HL-60 (cell line): Measurements from ENCODE around the gene UNK.

Experiments
- GABPA ChIP-seq: IDR thresholded peaks from 2 replicates; pipeline ENCODE4 v1.6.1; 2012; ENCODE audit warnings: low read depth
- SPI1 ChIP-seq: IDR thresholded peaks from 2 replicates; pipeline ENCODE4 v1.6.1; 2012; ENCODE audit warnings: low read depth, mild to moderate bottlenecking, borderline replicate concordance
- TF ChIP-seq, protein P1 (sequence below): IDR thresholded peaks from one replicate; pipeline ENCODE4 v1.5.1; 2011; ENCODE audit warnings: low read length, control low read depth, inconsistent platforms; ENCODE audit not compliant: insufficient read depth

DNA sequence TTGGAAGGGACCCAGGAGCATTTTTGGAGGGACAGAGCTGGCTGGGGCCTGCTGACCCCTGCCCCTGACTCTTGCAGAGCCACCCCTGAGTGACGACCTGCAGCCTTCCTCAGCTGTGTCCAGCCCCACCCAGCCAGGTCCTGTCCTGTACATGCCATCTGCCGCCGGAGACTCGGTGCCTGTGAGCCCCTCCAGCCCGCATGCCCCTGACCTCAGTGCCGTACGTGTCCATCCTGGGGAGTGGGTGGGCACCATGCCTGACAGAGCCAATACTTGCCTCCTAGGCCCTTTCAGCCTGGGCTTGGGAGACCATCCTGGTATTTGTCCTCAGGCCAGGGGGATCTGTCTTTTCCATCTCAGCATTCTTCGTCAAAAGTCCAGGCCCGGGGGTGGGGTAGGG is 32.1 kb downstream of the UNK start:
- TF ChIP-seq, protein P1, sequence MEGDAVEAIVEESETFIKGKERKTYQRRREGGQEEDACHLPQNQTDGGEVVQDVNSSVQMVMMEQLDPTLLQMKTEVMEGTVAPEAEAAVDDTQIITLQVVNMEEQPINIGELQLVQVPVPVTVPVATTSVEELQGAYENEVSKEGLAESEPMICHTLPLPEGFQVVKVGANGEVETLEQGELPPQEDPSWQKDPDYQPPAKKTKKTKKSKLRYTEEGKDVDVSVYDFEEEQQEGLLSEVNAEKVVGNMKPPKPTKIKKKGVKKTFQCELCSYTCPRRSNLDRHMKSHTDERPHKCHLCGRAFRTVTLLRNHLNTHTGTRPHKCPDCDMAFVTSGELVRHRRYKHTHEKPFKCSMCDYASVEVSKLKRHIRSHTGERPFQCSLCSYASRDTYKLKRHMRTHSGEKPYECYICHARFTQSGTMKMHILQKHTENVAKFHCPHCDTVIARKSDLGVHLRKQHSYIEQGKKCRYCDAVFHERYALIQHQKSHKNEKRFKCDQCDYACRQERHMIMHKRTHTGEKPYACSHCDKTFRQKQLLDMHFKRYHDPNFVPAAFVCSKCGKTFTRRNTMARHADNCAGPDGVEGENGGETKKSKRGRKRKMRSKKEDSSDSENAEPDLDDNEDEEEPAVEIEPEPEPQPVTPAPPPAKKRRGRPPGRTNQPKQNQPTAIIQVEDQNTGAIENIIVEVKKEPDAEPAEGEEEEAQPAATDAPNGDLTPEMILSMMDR: no peak
- TF ChIP-seq GABPA: no peak
- no peak for TF ChIP-seq SPI1
